Transverse colon (tissue), 4 donors: Measurements from ENCODE around the gene DSCAM.

Experiments used
- POLR2AphosphoS5 ChIP-seq, 3 donors: sonication (generic); formaldehyde crosslinking; IDR thresholded peaks; one replicate each; pipeline ENCODE4 v1.6.1; 2016; ENCODE audit warnings: antibody characterized with exemption in 3 of 3
- TF ChIP-seq, protein P1 (sequence below), 5 experiments: fragments of 200-600 bp in 3 of 5; fragments of 450-650 bp in 2 of 5; sonication (generic) in 3 of 5; IDR thresholded peaks; 1 replicate in 2 of 5; 2 replicates in 3 of 5; pipeline ENCODE4 v1.5.1; 2016 to 2017; ENCODE audit warnings: antibody characterized with exemption in 5 of 5, inconsistent platforms in 3 of 5, mild to moderate bottlenecking in 2 of 5, moderate library complexity in 1 of 5

DNA sequence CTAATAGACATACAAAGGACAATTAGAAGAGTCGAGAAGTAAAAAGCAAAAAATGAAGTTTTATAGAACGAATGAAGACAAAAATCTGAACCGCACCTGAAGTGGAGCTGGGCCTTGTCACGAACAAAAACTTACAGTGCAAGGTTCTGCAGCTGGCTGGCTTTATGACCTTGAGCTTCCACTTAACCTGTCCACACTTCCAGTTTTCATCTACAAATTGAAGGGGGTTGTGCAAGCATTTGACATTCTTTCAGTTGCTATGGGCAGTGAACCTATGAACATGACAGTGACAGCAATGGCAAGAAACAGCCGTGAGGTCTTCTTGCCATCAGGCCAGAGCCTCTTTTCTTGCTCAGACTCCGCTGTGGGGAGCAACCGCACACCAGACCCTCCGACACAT, 93.2 kb downstream of the DSCAM start:
- no peak for TF ChIP-seq POLR2AphosphoS5 (IDR thresholded peaks at IDR 0.05)
- TF ChIP-seq, protein P1, sequence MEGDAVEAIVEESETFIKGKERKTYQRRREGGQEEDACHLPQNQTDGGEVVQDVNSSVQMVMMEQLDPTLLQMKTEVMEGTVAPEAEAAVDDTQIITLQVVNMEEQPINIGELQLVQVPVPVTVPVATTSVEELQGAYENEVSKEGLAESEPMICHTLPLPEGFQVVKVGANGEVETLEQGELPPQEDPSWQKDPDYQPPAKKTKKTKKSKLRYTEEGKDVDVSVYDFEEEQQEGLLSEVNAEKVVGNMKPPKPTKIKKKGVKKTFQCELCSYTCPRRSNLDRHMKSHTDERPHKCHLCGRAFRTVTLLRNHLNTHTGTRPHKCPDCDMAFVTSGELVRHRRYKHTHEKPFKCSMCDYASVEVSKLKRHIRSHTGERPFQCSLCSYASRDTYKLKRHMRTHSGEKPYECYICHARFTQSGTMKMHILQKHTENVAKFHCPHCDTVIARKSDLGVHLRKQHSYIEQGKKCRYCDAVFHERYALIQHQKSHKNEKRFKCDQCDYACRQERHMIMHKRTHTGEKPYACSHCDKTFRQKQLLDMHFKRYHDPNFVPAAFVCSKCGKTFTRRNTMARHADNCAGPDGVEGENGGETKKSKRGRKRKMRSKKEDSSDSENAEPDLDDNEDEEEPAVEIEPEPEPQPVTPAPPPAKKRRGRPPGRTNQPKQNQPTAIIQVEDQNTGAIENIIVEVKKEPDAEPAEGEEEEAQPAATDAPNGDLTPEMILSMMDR (IDR thresholded peaks at IDR 0.05), result no peak
